HG03095 (cell line): Measurements from ENCODE around the gene PRKRIP1.
"Not testable (repeated sequence)": the region's sequence is repeated elsewhere in the genome, so short reads cannot be mapped to it uniquely, and the experiment has no call there.

Source experiments
- ATAC-seq: cut with Tn5 transposase; IDR thresholded peaks from one replicate; pipeline ENCODE4 v1.9.1; 2021; ENCODE audit warnings: moderate library complexity; ENCODE audit not compliant: unreplicated experiment

PRKRIP1 gene

GRCh38 chr7:102474736-102475435 lies 78.7 kb downstream of the PRKRIP1 start:
- not testable (repeated sequence) for ATAC-seq
